NCI-H524 (cell line): Measurements from ENCODE around the gene UPK2.

Experiments used
- DNase-seq, 2 experiments: peaks; one replicate each; lab custom pipeline; 2025; lab: John Stamatoyannopoulos, UW

Gene UPK2

DNA sequence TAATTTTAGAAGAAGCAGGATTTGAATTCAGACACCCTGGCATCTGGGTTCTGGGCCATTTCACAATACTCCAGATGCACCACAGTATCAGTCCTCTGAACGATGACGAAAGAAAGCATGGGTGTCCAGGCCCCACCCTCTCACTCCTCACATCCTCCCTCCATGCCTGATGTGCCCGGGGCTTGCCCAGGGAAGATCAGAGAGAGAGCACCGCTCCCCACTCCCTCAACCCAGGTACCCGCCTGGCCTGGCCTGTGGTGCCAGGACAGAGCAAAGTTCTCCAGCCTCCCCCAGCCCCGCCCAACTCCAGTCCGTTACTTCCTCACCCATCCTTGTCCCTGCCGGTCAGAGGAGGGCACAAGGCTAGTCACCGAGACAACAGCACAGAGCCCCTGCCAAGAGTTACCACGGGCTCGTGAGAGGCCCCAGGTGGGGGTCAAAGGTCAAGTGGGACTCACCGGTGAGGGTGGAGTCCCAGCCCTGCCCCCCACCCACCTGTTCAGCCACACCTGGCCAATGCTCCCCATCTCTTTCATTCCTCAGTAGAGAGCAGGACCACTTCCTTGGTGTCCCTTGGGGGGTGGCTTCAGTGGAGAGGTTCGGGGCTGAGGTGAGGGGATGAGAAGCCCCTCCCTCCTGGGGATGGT is 38.5 kb upstream of the UPK2 start:
- no peak for DNase-seq

DNA sequence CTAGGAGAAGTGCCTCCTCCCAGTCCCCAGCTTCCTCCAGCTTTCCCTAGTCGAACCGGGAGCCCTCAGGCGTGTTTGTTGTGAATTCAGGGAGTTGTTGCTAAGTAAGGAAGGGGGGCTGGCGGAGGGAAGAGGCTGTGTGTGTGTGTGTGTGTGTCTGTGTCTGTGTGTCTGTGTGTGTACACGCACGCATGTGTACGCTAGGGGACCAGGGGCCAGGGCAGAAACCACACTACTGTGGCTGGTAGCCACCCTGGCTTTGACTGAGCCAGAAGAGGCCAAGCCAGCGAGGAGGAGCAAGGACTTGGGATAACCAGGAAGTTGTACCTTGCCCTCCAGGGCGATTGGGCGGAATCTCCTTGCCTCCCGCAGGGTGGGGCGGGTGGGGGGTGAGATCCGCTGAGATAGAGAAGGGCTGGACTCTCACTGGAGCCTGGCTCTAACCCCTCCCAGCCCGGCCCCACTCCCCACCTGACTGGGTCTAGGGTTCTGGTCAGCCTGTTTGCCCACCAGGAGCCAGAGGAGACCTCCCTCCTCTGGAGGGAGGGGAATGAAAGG is 37.9 kb upstream of the UPK2 start:
- no peak for DNase-seq

- DNase-seq: no peak
Measured at GRCh38 chr11:118918686-118919280, 37.3 kb upstream of the UPK2 start.

DNA sequence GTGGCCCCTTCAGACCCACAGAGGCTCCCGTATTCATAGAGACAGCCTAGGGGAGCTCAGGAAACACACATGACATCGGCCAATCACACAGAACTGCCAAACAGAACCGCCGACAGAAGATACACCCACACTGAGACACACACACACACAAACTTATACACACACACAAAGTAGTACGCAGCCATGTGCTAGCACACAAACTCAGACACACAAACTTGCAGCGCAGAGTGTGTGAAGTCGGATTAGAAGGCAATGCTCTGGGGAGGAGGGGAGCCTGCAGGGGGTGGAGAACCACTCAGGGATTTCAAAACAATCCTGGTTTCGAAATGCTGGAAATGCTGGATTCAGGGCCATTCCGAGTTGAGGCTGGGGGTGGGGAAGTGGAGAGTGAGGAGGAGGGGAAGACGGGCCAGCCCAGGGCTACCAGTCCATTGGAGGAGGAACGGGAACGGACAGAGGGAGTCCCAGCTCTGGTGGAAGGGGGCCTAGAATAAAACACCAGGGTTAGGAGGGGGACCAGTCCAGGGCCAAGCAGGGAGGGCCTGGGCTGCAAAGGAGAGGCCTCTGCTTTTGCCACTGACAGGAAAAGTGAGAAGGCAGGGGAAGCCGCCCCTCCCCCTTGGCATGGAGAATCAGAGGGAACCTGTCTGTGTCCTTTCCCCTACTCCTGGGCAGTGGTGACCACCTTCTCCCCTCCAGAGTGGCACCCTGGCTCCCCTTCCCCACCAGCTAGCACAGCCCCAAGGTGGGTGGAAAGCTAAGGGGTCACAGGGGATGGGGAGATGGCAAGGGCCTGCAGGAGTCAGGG is 34.8 kb upstream of the UPK2 start:
- DNase-seq: no peak

DNA sequence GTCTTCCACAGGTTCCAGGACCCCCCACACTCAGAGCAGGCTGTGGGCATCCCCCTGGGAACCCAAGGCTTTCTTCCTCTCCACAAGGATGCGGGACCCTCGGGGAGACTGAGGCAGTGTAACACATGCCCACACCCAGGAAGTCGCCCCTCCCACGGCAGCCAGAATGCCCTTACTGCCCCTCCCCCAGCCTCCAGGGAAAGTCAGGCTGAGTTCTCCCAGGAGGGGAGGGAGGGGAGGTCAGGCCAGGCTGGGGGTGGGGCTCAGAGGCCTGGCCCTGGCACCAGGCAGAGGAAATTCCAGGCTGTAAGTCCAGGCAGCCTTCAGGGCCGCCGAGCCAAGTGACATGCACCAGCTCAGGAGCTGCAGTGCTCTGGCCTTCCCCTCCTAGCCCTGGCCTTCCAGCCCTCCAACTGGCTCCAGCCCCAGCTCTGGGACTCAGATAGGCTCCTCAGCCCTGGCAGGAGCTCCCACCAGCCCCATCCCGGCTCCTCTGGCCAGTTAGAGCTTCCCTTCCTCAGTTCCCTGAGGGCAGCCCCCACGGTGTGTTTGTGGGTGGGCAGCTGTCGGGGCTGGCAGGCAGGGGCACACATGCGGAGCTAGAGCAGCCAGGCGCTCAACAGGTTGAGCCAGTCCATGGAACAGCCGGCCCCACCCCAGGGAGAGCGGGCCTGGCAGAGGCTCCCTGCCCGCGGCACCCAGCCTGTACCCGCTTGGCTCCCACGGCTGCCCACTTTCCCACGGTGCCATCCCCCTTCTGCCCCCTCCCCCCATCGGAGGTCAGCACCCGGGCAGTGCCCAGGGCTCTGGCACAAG is 34.0 kb upstream of the UPK2 start:
- DNase-seq: no peak

GRCh38 chr11:118922745-118923627 is 33.1 kb upstream of the UPK2 start:
- no peak for DNase-seq

GRCh38 chr11:118923721-118924587 is 32.1 kb upstream of the UPK2 start:
- no peak for DNase-seq

DNA sequence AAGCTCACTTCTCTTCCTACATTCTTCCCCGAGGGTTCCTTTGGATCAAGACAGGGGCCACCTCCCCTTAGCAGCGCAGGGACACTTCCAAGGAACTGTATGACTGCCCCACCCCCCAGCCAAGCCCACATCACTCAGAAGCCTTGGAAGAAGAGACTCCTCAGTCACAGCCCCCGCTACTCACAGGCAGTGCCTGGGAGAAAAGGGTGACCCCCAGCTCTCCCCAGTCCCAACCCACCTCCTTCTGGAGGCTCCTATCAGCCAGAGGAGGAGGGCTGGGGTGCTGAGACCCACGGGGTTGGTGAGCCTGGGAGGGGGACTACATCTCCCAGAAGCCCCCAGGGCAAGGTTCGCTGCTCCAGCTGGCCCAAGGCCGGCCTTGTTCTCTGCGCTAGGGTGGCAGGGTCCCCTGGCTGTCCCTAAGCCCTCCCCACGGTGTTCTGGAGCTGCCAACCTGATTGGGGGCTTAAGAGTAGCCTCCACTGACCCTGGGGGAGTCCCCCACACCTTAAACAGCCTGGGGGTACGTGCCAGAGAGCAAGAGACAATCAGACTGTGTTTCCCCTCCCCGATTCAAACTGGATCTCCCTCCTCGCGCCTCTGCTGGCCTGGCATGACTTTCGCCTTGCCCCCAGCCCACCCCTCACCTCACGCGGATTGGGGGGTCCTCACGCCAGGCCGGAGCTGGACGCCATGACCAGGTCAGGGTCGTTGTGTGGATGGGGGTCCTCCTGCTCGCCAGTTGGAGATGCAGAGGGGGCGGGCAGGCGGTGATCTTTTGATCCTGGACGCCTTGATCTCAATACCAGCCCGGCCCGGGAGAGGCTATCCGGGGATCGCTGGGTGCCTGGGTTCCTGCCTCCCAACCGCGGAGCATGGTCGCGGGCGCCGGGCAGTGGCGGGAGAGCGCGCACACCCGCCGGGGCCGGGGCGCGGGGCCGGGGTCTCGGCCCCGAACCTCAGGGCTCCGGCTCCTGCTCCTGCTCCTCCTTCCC is 31.2 kb upstream of the UPK2 start:
- peak; percentile 18 to 39 for DNase-seq

GRCh38 chr11:118927554-118928100 is 28.5 kb upstream of the UPK2 start:
- DNase-seq: no peak

GRCh38 chr11:118928101-118928869 is 27.8 kb upstream of the UPK2 start:
- DNase-seq: peak; percentile 83 to 87

DNA sequence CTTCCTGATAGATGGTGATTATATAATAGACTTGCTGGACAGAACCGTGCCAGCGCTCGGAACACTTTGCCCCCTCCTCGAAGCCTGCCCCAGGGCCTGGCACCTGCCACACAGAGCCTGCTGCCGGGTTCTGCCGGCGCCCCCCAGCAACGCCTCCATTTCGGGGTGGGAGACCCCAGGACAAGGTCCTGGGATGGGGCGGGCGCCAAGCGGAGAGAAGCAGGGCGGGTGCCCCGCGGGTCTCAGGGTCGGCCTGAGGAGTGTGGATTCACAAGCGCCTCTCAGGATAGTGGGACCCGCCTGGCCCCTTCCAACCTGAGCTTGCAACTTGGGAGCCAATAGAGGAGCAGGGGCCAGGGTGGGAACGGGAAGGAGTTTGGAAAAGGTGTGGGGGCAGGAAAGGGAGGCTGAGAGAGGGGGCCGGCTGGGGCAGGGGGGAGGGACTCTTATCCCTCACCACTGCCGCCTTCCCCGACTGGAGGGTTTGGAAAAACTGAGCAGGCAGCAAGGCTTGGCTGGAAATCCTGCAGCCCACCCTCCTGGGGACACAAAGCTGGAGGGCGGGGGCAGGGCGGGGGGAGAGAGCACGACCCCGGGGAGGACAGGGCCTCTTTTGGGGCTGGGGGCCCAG is 27.1 kb upstream of the UPK2 start:
- DNase-seq: peak; percentile 73 to 76

GRCh38 chr11:118929501-118930093 is 26.5 kb upstream of the UPK2 start:
- DNase-seq: peak; percentile 74 to 79

GRCh38 chr11:118930094-118930712 is 25.9 kb upstream of the UPK2 start:
- DNase-seq: peak; percentile 37 to 68

GRCh38 chr11:118931571-118931970 is 24.5 kb upstream of the UPK2 start:
- DNase-seq: no peak

GRCh38 chr11:118933486-118933885 is 22.6 kb upstream of the UPK2 start:
- no peak for DNase-seq

DNA sequence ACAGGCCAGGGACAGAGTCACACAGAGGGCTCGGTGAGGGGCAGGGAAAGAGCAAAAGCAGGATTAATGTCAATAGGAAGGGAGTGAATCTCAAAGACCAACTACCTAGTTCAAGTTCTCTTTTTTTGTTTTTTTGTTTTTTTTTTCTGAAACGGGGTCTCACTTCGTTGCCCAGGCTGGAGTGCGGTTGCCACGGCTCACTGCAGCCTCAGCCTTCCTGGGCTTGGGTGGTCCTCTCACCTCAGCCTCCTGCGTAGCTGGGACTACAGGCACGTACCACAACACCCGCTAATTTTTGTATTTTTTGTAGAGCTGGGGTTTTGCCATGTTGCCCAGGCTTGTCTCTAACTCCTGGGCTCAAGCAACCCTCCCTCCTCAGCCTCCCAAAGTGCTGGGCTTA is 20.7 kb upstream of the UPK2 start:
- no peak for DNase-seq
